ENCODE measurements around the gene TBC1D1. TPM values are rescaled to one million over a fixed set of nuclear protein-coding genes. Genes with fewer than 3 reads are reported as not detected.
A peak's percentile ranks its signal among the peaks of the same experiment; 100 is the strongest.

Gene TBC1D1
- total RNA-seq, 4 donors from 2014 or later, result 122 to 258 (median 139) TPM

DNA sequence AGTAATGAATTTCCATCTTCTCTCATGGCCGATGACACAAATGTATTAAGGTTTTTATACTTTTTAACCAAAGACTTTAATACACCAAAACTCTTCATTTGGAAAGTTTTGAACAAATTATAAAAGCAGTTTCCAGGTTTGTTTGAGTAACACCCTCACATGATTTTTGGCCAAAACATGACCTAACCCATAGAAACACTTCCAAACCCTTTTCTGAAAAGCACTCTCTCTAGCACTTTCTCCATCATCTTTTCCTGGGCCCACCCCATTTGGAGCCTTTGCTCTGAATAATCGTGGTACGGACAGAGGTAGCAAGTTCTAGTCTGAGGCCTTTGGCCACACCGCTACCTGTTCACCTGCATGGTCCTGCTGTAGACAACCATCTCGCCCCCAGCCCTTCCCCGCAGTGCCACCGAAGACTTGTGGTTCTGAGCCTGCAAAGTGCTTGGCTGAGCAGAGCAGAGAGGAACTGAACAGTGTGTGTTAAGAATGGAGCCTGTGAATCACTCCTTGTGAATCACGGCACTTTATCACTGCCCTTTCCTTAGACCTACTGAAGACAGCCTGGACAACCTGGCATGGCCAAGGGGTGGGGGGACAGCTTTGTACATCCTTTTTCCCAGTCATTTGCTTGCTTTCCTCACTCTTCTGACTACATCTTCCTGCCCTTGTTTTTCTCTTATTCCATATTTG lies 251.1 kb downstream of the TBC1D1 start:
- 91% methylated on average over 8 of the region's 8 CpGs; no CpG with 5 or more reads in 1 of the 2 donors for WGBS, 2 donors (ENCODE audit: low coverage in 1 of 2)
- Histone ChIP-seq H3K36me3 (peaks cover 0 to 9% (median 2%) of the 10 kb centered on the region in 4 donors), H3K27me3 (no peaks in the 10 kb centered on the region), H3K4me3 (no peak overlapping the region), H3K27ac (no peak overlapping the region), H3K9me3 (no peaks in the 10 kb centered on the region), H3K4me1 (peaks cover 0 to 14% (median 8%) of the 10 kb centered on the region in 4 donors)
- TF ChIP-seq POLR2AphosphoS5 (IDR thresholded peaks at IDR 0.05) (no peak), EP300 (IDR thresholded peaks at IDR 0.05; ENCODE audit: low read depth) (no peak), POLR2A (IDR thresholded peaks at IDR 0.05) (no peak)
- TF ChIP-seq, protein P1, sequence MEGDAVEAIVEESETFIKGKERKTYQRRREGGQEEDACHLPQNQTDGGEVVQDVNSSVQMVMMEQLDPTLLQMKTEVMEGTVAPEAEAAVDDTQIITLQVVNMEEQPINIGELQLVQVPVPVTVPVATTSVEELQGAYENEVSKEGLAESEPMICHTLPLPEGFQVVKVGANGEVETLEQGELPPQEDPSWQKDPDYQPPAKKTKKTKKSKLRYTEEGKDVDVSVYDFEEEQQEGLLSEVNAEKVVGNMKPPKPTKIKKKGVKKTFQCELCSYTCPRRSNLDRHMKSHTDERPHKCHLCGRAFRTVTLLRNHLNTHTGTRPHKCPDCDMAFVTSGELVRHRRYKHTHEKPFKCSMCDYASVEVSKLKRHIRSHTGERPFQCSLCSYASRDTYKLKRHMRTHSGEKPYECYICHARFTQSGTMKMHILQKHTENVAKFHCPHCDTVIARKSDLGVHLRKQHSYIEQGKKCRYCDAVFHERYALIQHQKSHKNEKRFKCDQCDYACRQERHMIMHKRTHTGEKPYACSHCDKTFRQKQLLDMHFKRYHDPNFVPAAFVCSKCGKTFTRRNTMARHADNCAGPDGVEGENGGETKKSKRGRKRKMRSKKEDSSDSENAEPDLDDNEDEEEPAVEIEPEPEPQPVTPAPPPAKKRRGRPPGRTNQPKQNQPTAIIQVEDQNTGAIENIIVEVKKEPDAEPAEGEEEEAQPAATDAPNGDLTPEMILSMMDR (IDR thresholded peaks at IDR 0.05), result no peak
- no peak for DNase-seq
- in situ Hi-C loops (cut with MboI; ENCODE audit: low pct_ligation_motif_present in 1 of 4, low pct_unique_long_range_greater_than_20kb in 1 of 4, low sequenced_read_pairs in 3 of 4), result no loop called here
- intact Hi-C loops (cut with DNase I; ENCODE audit: low total_unique reads), result no loop called here

DNA sequence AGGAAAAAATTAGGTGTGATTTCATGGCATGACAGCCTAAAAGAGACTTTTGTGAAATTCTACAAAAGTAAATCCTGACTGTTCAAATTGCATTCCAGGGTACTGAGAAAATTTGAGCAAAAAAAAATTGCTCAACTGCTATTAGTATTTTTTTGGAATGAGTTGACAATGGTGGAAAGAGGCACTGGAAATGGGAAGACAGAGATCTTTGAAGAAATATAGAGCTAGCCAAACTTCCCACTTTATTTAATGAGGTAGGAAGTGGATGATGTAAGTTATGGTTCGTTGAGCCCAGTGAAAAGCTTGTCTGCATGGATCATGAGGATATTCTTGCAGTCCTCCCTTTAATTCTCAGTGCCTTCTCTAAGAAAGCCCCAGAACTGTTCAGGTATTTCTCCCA lies 253.1 kb downstream of the TBC1D1 start:
- peaks cover 0 to 14% (median 8%) of the 10 kb centered on the region in 4 donors for H3K4me1 ChIP-seq
- H3K27me3 ChIP-seq, result no peaks in the 10 kb centered on the region
- no peak overlapping the region for H3K27ac ChIP-seq
- no peaks in the 10 kb centered on the region for H3K36me3 ChIP-seq
- no peaks in the 10 kb centered on the region for H3K9me3 ChIP-seq
- intact Hi-C loops (cut with DNase I; ENCODE audit: low total_unique reads) (no loop called here), in situ Hi-C loops (cut with MboI; ENCODE audit: low pct_ligation_motif_present in 1 of 4, low pct_unique_long_range_greater_than_20kb in 1 of 4, low sequenced_read_pairs in 3 of 4) (no loop called here)
- no peak for DNase-seq
- WGBS, 2 donors (ENCODE audit: low coverage in 1 of 2), result 40 to 60% methylated on average over 1 of the region's 1 CpG
- no peak overlapping the region for H3K4me3 ChIP-seq
- no peak for TF ChIP-seq EP300 (IDR thresholded peaks at IDR 0.05; ENCODE audit: low read depth)
- TF ChIP-seq, protein P1 (IDR thresholded peaks at IDR 0.05), result no peak
- no peak for TF ChIP-seq POLR2AphosphoS5 (IDR thresholded peaks at IDR 0.05)
- TF ChIP-seq POLR2A (IDR thresholded peaks at IDR 0.05), result no peak

DNA sequence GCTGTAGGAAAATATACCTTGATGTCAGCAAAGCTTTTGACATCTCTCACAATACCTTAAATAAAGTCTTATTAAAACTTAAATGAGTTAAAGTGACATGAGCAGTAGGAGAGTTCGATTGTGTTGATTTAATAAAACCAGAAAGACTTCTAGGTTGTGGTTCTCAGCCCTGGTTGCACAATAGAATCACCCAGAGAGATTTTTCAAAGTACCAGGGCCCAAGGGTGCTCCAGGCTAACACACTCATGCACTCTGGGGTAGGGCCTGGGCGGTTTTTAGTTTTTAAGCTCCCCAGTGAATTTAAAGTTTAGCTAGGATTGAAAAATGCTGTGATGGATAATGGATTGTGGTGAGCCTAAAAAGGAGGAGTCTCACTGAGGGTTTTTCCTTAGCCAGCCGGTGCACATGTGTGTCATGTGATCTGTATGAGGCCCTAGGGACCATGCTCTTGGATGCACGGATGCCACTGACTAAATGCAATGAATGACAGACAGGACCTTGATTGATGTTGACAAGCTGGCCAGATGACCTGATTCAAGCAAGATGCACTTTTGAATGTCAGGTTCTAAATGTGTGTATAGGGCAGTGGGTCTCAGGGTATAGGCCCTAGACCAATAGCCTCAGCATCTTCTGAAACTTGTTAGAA lies 254.3 kb downstream of the TBC1D1 start:
- TF ChIP-seq POLR2AphosphoS5 (IDR thresholded peaks at IDR 0.05), result no peak
- TF ChIP-seq, protein P1 (IDR thresholded peaks at IDR 0.05), result no peak
- TF ChIP-seq POLR2A (IDR thresholded peaks at IDR 0.05), result no peak
- TF ChIP-seq EP300 (IDR thresholded peaks at IDR 0.05; ENCODE audit: low read depth), result no peak
- intact Hi-C loops (cut with DNase I; ENCODE audit: low total_unique reads) (no loop called here), in situ Hi-C loops (cut with MboI; ENCODE audit: low pct_ligation_motif_present in 1 of 4, low pct_unique_long_range_greater_than_20kb in 1 of 4, low sequenced_read_pairs in 3 of 4) (no loop called here)
- H3K27ac ChIP-seq, result peak overlapping the region in 1 of 4 donors; percentile 6
- WGBS, 2 donors (ENCODE audit: low coverage in 1 of 2), result 33 to 85% methylated on average over 1 to 4 of the region's 4 CpGs
- DNase-seq, result no peak
- H3K9me3 ChIP-seq, result no peaks in the 10 kb centered on the region
- H3K36me3 ChIP-seq, result no peaks in the 10 kb centered on the region
- H3K4me3 ChIP-seq, result no peak overlapping the region
- no peaks in the 10 kb centered on the region for H3K27me3 ChIP-seq
- H3K4me1 ChIP-seq, result peaks cover 0 to 14% (median 8%) of the 10 kb centered on the region in 4 donors

DNA sequence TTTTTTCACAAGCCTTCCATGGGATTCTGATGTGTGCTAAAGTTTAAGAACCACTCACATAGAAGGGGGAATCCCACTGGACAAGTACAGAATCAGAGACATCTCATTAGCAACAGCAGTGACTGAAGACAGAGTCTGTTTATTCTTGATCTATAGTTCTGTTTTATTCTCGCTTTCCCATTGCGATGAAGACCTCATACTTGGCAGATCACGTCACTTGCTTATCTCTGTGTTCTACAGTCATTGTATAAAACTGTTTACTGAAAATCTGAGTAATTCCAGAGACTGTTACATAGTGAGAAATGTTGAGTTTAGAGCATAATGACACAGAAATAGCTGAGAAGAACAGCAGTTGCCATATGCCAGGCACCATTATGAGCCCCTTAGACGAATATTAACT lies 254.9 kb downstream of the TBC1D1 start:
- no peak for TF ChIP-seq POLR2AphosphoS5 (IDR thresholded peaks at IDR 0.05)
- TF ChIP-seq POLR2A (IDR thresholded peaks at IDR 0.05), result no peak
- in situ Hi-C loops (cut with MboI; ENCODE audit: low pct_ligation_motif_present in 1 of 4, low pct_unique_long_range_greater_than_20kb in 1 of 4, low sequenced_read_pairs in 3 of 4) (no loop called here), intact Hi-C loops (cut with DNase I; ENCODE audit: low total_unique reads) (no loop called here)
- DNase-seq, result no peak
- H3K4me3 ChIP-seq, result no peak overlapping the region
- H3K27me3 ChIP-seq, result no peaks in the 10 kb centered on the region
- 36 to 38% methylated on average over 4 of the region's 4 CpGs for WGBS, 2 donors (ENCODE audit: low coverage in 1 of 2)
- no peaks in the 10 kb centered on the region for H3K9me3 ChIP-seq
- peak overlapping the region in 1 of 4 donors; percentile 6 for H3K27ac ChIP-seq
- no peaks in the 10 kb centered on the region for H3K36me3 ChIP-seq
- peaks cover 0 to 14% (median 8%) of the 10 kb centered on the region in 4 donors for H3K4me1 ChIP-seq

Data from transverse colon (tissue), 4 donors.